Measurements from ENCODE around the gene ANK2.
"Not testable (repeated sequence)": the region's sequence is repeated elsewhere in the genome, so short reads cannot be mapped to it uniquely, and the experiment has no call there.

The ANK2 gene

DNA sequence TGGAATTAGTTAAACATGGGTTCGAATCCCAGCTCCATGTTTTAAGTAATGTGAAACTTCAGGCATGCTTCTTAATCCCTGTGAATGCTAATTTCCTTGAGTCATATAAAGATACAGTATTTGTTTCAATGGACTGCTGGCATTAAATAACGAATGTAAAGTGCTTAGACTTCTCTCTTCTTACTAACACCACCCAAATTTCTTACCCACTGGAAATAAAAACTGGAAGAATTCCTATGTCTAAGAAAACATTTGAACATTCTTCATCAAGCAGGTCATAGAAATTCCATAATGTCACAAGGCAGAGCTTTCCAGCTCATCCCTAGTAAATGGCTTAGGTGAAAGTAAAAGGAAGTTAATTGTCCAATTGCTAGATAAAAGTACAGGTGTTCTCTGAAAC lies 172.5 kb downstream of the ANK2 start:
- no peak for DNase-seq

- no peak for DNase-seq
These were observed 173.0 kb downstream of the ANK2 start for GRCh38 chr4:113222471-113222870.

- DNase-seq, result no peak
These were observed 173.5 kb downstream of the ANK2 start for GRCh38 chr4:113223001-113223400.

DNA sequence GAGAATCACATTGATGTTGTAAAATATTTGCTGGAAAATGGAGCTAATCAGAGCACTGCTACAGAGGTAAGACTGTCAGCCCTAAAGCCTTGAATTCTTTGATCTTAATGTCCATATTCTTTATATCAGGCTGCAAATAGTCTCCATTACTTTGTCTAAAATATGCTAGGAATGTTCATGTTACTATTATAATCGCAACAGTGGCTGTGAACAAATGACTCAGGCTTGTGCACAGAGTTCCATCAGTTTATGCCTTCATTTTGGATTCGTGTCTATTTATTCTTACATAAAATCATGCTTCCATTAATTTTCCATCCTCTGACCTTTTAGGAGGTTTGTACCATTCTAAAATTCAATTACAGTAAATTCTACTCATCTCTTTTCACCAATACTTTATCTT lies 182.7 kb downstream of the ANK2 start:
- no peak for DNase-seq

DNA sequence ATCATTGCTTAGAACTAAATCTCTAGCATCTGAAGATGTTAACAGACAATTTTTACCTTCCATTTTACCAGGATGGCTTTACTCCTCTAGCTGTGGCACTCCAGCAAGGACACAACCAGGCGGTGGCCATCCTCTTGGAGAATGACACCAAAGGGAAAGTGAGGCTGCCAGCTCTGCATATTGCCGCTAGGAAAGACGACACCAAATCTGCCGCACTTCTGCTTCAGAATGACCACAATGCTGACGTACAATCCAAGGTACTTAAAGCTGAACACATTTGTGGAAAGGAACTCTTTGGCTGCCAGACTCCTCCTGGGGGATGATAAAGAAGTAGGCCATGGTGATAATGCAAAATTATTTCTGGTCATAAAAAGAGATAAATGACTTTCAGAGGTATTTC lies 187.5 kb downstream of the ANK2 start:
- DNase-seq, result no peak

GRCh38 chr4:113243312-113243711 lies 193.9 kb downstream of the ANK2 start:
- no peak for DNase-seq

GRCh38 chr4:113244747-113245146 lies 195.3 kb downstream of the ANK2 start:
- DNase-seq, result not testable (repeated sequence)

GRCh38 chr4:113248320-113248719 lies 198.9 kb downstream of the ANK2 start:
- no peak for DNase-seq

DNA sequence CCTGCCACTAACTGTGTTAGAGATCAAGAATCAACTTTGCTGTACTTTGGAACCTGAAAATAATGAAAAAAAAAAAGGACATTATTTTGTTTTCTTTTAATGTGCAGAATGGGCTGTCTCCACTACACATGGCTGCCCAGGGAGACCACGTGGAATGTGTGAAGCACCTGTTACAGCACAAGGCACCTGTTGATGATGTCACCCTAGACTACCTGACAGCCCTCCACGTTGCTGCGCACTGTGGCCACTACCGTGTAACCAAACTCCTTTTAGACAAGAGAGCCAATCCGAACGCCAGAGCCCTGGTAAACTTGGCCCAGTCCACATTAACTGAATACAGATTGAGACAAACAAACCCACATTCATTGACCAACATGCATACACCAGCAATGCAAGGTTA lies 206.2 kb downstream of the ANK2 start:
- DNase-seq, result no peak

GRCh38 chr4:113256946-113257345 lies 207.5 kb downstream of the ANK2 start:
- no peak for DNase-seq

DNA sequence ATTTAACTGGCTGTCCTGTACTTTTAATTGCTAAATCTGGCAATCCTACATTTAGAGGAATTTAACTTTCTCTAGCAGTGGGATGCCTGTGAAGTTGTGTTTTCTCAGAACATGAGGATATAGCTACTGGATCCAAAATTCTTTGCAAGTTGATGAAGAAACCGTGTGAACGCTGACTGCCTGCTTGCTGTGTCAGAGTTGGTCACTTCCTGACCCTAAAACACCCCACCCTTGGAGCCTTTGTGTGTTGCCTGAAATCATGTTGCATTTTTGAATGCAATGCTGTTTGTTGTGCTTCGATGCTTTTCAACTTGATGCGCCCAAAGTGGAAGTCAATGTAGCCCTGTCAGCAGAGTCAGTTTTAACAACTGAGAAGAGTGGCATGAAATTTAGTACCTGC lies 211.2 kb downstream of the ANK2 start:
- no peak for DNase-seq

GRCh38 chr4:113263274-113263673 lies 213.8 kb downstream of the ANK2 start:
- DNase-seq, result no peak

GRCh38 chr4:113270520-113271319 lies 221.3 kb downstream of the ANK2 start:
- no peak for DNase-seq

DNA sequence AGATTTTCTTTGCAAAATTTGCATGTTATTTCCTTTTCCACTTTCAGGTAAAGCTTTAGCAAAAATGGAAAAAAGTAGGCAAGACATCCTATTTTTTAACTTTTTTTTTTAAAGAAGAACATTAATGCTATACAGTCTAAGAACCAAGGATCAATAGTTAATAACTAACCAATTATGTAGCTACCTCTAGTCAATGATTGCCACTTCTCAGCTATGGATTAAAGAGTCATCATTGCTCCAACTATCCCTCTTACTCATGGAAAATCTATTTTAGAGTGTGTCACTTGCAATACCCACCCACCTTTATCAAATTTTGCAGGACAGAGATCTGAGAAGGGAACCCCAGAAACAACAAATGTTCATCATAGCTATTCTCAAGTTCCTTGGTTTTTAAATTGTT lies 223.1 kb downstream of the ANK2 start:
- DNase-seq, result no peak

- DNase-seq, result no peak
These were observed 224.3 kb downstream of the ANK2 start for GRCh38 chr4:113273721-113274220.

DNA sequence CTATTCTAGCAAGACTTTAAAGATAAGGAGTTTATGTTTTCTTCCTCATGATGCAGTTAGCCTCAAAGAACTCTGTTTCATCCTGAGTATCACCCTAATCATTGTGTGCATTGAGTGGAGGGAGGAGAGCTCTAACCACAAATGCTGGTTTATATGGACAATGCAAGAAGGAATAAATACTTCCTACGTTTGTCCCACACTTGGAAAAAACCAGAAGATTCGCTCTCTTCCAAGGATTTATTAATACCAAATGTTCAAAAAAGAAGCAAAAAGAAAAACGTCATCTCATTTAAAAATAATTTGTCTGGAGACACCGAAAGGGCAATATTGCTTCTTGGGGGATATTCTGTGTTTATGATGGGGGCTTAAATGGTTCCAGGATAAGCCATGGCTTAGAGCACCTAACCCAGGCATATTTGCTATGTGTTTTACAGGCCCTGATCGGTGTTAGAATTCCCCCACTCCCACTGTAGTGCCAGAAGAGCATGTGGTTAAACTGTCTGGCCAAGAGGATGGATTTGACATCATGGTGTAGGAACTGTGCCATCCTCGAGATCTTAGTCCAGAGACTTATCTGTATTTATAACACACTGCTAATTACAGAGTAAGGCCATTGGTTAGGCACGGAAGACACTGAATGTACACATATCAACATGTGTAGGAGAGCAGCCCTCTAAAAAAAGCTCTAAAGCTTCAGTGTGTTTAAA lies 227.2 kb downstream of the ANK2 start:
- DNase-seq, result no peak

GRCh38 chr4:113278324-113278934 lies 229.0 kb downstream of the ANK2 start:
- peak; percentile 35 for DNase-seq

GRCh38 chr4:113285501-113285900 lies 236.0 kb downstream of the ANK2 start:
- no peak for DNase-seq

DNA sequence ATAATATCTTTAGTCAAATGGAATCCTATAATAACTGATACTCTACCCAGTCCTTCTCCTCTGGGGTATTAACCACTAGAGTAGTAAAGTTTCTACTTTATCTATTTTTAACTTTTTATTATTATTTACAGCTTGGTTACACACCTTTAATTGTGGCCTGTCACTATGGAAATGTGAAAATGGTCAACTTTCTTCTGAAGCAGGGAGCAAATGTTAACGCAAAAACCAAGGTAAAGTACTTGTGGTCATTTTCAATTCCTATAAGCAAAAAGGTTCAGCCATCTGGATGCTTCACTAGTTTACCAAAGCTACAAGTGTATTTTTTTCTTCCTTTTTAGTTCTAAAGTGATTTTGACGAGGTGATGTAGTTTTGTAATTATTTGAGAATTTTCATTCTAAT lies 238.8 kb downstream of the ANK2 start:
- no peak for DNase-seq

DNA sequence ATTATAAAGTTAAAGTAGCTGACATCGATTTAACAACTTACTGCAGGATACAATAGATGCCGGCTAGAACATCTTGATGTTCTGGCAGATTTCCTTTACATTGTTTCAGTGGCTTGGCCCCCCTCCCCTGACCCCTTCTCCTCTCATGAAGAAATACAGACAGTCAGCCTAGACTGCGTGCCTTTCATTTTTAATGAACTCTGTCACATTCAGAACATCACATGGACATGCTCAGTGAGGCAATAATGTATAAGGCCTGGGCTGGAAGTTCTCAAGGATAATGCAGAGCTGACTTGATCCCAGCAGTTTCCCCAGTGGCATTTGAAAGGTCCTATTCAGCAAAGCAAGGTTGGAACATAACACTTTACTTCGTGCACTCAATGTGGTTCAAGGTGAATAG lies 239.2 kb downstream of the ANK2 start:
- no peak for DNase-seq

- DNase-seq, result no peak
These were observed 240.3 kb downstream of the ANK2 start for GRCh38 chr4:113289766-113290165.

DNA sequence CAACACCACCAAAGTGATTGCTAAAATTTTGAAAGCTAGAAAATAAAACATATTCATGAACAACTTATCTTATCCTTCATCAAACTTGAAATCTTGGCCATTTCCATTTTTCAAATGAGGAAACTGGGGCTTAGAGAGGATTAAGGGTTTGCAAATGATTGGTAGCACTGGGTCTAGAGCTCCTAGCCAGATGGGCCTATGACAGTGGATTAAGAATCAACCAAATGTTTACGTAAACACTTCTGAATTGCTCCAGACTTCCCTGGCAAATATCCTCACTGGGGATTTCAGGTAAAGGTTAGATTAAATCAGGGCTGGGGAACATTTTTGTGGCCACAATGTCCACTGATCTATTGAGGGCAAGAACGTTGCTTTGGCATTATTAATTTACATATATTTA lies 241.2 kb downstream of the ANK2 start:
- no peak for DNase-seq

GRCh38 chr4:113292371-113293042 lies 243.1 kb downstream of the ANK2 start:
- DNase-seq, result no peak

All from T-helper 9 cell (primary cell).